A549 (cell line): ENCODE measurements around the gene PRKCSH. TPM values are rescaled to one million over a fixed set of nuclear protein-coding genes. Genes with fewer than 3 reads are reported as not detected.

Experiments
- ATAC-seq, 2 experiments: fragments of 200-7000 bp in 1 of 2; fragments of >200 bp in 1 of 2; cut with Nextera tagmentation in 1 of 2; cut with Tn5 transposase in 1 of 2; 3 replicates each; pipeline versions ENCODE4 v1.8.0 to v1.9.1; 2018 to 2020; ENCODE audit warnings: mild to moderate bottlenecking in 1 of 2, moderate library complexity in 1 of 2
- CTCF ChIA-PET: fragments of 300-600 bp; sonication (Branson Sonifier 250); formaldehyde crosslinking; extraction: SDS; loops from one replicate; lab custom pipeline; 2021; ENCODE audit warnings: antibody characterized with exemption, inconsistent platforms; lab: Yijun Ruan, JAX
- POLR2A ChIA-PET: fragments of 350-600 bp; formaldehyde crosslinking; extraction: SDS; loops from one replicate; lab custom pipeline; 2021; ENCODE audit warnings: antibody characterized with exemption, inconsistent platforms; lab: Yijun Ruan, JAX
- DNase-seq, 2 experiments: peaks; one replicate each; pipeline versions ENCODE4 v3.0.0 to v3.0.0-alpha.2; 2011 to 2016; ENCODE audit warnings: low read depth in 1 of 2, low spot score in 1 of 2
- FAIRE-seq: peaks from 2 replicates; lab custom pipeline; 2011; peaks lifted over from hg19 to GRCh38; lab: Jason Lieb, UNC
- H3K27ac ChIP-seq, 2 experiments: fragments of >200 bp; sonication (Bioruptor Twin); formaldehyde crosslinking; 3 replicates each; pipeline ENCODE4 v1.5.1; 2016 to 2017
- H3K4me1 ChIP-seq: fragments of >200 bp; sonication (Bioruptor Twin); formaldehyde crosslinking; 3 replicates; pipeline ENCODE4 v1.6.1; 2016
- H3K4me2 ChIP-seq: fragments of >200 bp; sonication (Bioruptor Twin); formaldehyde crosslinking; 3 replicates; pipeline ENCODE4 v1.6.1; 2016
- H3K4me3 ChIP-seq: fragments of >200 bp; sonication (Bioruptor Twin); formaldehyde crosslinking; 3 replicates; pipeline ENCODE4 v1.5.1; 2016
- H3K9me3 ChIP-seq: fragments of >200 bp; sonication (Bioruptor Twin); formaldehyde crosslinking; 3 replicates; pipeline ENCODE4 v1.6.1; 2016
- BHLHE40 ChIP-seq: IDR thresholded peaks from 2 replicates; pipeline ENCODE4 v1.6.1; 2012; ENCODE audit warnings: low read depth, low read length, inconsistent platforms
- CEBPB ChIP-seq, 2 experiments: fragments of >200 bp in 1 of 2; sonication (Bioruptor Twin) in 1 of 2; formaldehyde crosslinking in 1 of 2; IDR thresholded peaks; 2 replicates each; pipeline ENCODE4 v1.6.1; 2012 to 2016
- CHD2 ChIP-seq: fragments of 150-350 bp; IDR thresholded peaks from 2 replicates; pipeline ENCODE4 v1.6.1; 2014; ENCODE audit warnings: low read length; ENCODE audit not compliant: partially characterized antibody
- CHD4 ChIP-seq: fragments of 200-600 bp; sonication (generic); IDR thresholded peaks from 2 replicates; pipeline ENCODE4 v1.6.1; 2016; ENCODE audit warnings: antibody characterized with exemption, mild to moderate bottlenecking, borderline replicate concordance
- EHMT2 ChIP-seq: fragments of 200-600 bp; sonication (generic); IDR thresholded peaks from 2 replicates; pipeline ENCODE4 v1.6.1; 2016; ENCODE audit warnings: antibody characterized with exemption, low read depth, mild to moderate bottlenecking, moderate library complexity
- ESRRA ChIP-seq: fragments of 150-350 bp; IDR thresholded peaks from 2 replicates; pipeline ENCODE4 v1.6.1; 2014; ENCODE audit warnings: mild to moderate bottlenecking, low read length, borderline replicate concordance
- FOXS1 ChIP-seq: fragments of 250-450 bp; sonication (Bioruptor Pico); IDR thresholded peaks from 2 replicates; pipeline ENCODE4 v1.5.0; 2020; ENCODE audit warnings: mild to moderate bottlenecking, moderate library complexity
- GATA3 ChIP-seq: IDR thresholded peaks from 2 replicates; pipeline ENCODE4 v1.6.1; 2012; ENCODE audit warnings: borderline replicate concordance
- JUN ChIP-seq, 2 experiments: fragments of >200 bp; sonication (Bioruptor Twin); formaldehyde crosslinking; IDR thresholded peaks; 2 replicates in 1 of 2; 3 replicates in 1 of 2; pipeline ENCODE4 v1.6.1; 2016 to 2017
- JUNB ChIP-seq: fragments of >200 bp; sonication (Bioruptor Twin); formaldehyde crosslinking; IDR thresholded peaks from 2 replicates; pipeline ENCODE4 v1.6.1; 2016
- NPAS2 ChIP-seq: fragments of 250-450 bp; sonication (Bioruptor Pico); IDR thresholded peaks from 2 replicates; pipeline ENCODE4 v1.8.0; 2022; ENCODE audit warnings: mild to moderate bottlenecking, moderate library complexity, borderline replicate concordance
- POLR2AphosphoS2 ChIP-seq: conservative IDR thresholded peaks from 2 replicates; pipeline ENCODE4 v1.6.1; 2012; ENCODE audit warnings: low read length, improper control_type of control experiment, inconsistent platforms
- RARB ChIP-seq: fragments of 250-450 bp; sonication (Bioruptor Pico); IDR thresholded peaks from 2 replicates; pipeline ENCODE4 v1.8.0; 2021; ENCODE audit warnings: mild to moderate bottlenecking, moderate library complexity
- RCOR1 ChIP-seq: fragments of 150-350 bp; IDR thresholded peaks from 2 replicates; pipeline ENCODE4 v1.6.1; 2014; ENCODE audit warnings: antibody characterized with exemption, low read length, low read depth
- REST ChIP-seq: fragments of 200-600 bp; sonication (generic); IDR thresholded peaks from 2 replicates; pipeline ENCODE4 v1.6.1; 2016; ENCODE audit warnings: antibody characterized with exemption, mild to moderate bottlenecking, moderate library complexity
- RFX5 ChIP-seq: fragments of 450-650 bp; IDR thresholded peaks from 2 replicates; pipeline ENCODE4 v1.7.1; 2014; ENCODE audit warnings: antibody characterized with exemption, mild to moderate bottlenecking, moderate library complexity
- SMC3 ChIP-seq: fragments of >200 bp; sonication (Bioruptor Twin); formaldehyde crosslinking; IDR thresholded peaks from 3 replicates; pipeline ENCODE4 v1.6.1; 2018; ENCODE audit warnings: inconsistent platforms
- USF2 ChIP-seq: fragments of 450-650 bp; IDR thresholded peaks from 2 replicates; pipeline ENCODE4 v1.6.1; 2014; ENCODE audit warnings: antibody characterized with exemption
- ZFP36 ChIP-seq: fragments of 450-650 bp; IDR thresholded peaks from 2 replicates; pipeline ENCODE4 v1.6.1; 2014; ENCODE audit warnings: borderline replicate concordance; ENCODE audit not compliant: partially characterized antibody
- ZNF302 ChIP-seq: fragments of 250-450 bp; sonication (Bioruptor Pico); IDR thresholded peaks from 2 replicates; pipeline ENCODE4 v1.9.0; 2021; ENCODE audit warnings: inconsistent platforms, mild to moderate bottlenecking, moderate library complexity
- ZSCAN20 ChIP-seq: fragments of 250-450 bp; sonication (Bioruptor Pico); IDR thresholded peaks from 2 replicates; pipeline ENCODE4 v1.8.0; 2022; ENCODE audit warnings: mild to moderate bottlenecking, moderate library complexity
- WGBS: methylation state at CpG from one replicate; pipeline ENCODE4 v1.1.6; 2017; ENCODE audit errors: missing lambda C conversion rate; 5-methylcytosine and 5-hydroxymethylcytosine counted together
- polyA plus RNA-seq, 4 experiments: library from polyadenylated mRNA; depleted of rRNA in 3 of 4; stranded (reverse); fragments of >200 nt; fragmentation: RNase III in 1 of 4; extraction: RNeasy Plus Mini Kit Qiagen cat#74134 plus additional on column Dnase treatment in 1 of 4; gene quantifications; 2 replicates in 3 of 4; 3 replicates in 1 of 4; pipeline ENCODE4 v1.2.3, GENCODE V29; 2011 to 2017
- TF ChIP-seq, protein P1 (sequence below): IDR thresholded peaks from 2 replicates; pipeline ENCODE4 v1.6.1; 2012; ENCODE audit warnings: low read depth, borderline replicate concordance
- TF ChIP-seq, protein P2 (sequence below): fragments of 250-450 bp; sonication (Bioruptor Pico); IDR thresholded peaks from 2 replicates; pipeline ENCODE4 v1.5.0; 2021; ENCODE audit warnings: mild to moderate bottlenecking, moderate library complexity, borderline replicate concordance
- TF ChIP-seq, protein P3 (sequence below): fragments of 250-450 bp; sonication (Bioruptor Pico); IDR thresholded peaks from 2 replicates; pipeline ENCODE4 v1.5.0; 2020; ENCODE audit warnings: low read depth, mild to moderate bottlenecking, moderate library complexity

Gene PRKCSH
- polyA plus RNA-seq, 2 of the 4 experiments (the other 2 are of a cell fraction) = 75.0 to 215 TPM

DNA sequence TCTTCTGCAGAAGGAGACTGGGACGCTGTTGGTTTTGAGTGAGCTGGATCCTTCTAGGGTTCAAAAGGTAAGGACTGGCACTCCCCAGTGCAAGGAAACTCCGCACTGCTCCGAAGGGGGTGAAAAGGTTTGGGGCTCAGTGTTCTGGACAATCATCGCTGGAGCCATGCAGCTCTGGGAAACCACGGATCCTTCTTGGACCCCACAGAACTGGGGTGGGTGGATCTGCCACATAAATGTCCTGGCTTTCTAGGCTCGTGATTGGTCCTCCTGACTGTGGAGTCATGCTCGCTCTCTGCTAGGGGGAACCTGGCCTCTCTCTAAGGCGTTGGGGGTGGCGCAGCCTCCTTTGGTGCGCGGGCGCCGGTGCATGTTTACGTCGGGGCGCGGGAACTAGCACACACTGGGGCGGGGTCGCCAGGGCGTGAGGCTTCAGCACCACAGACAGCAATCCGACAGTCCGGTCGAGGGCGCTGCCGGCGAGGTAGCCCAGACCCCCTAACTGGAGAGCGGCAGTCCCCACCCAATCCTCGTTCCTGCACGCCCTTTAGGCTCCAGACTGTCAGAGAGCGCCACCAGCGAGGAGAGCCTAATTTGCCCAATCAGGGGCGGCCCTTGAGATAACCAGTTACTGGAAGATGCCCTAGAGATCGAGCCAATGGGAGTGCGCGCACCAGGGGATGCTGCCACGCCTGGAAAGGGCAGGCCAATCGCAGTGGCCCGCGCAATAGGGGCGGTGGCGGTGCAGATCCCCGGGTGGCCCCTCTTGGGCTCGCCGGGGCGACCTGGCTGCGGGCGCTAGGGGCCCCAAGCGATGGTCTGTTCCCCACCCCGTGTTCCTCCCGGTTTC, 46.3 kb downstream of the PRKCSH start:
- H3K9me3 ChIP-seq = no peaks in the 10 kb centered on the region
- H3K27ac ChIP-seq = peak overlapping the region; percentile 81 to 91
- TF ChIP-seq REST (peak; percentile 80), RFX5 (no peak)
- TF ChIP-seq, protein P1, sequence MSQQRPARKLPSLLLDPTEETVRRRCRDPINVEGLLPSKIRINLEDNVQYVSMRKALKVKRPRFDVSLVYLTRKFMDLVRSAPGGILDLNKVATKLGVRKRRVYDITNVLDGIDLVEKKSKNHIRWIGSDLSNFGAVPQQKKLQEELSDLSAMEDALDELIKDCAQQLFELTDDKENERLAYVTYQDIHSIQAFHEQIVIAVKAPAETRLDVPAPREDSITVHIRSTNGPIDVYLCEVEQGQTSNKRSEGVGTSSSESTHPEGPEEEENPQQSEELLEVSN = 0 out of 2 replicates have a peak, but pooled peaks have one; percentile 63
- peak overlapping the region; percentile 97 for H3K4me2 ChIP-seq
- FAIRE-seq = no peak
- ChIA-PET CTCF (interaction anchor here (0.5 to 3.6 kb wide), 62 partner anchors 9 to 448 kb away, joined by 3 to 50 read pairs (median 4); partner anchors contain the start of genes EPOR, ODAD3, SWSAP1 and TSPAN16), POLR2A (interaction anchor here (1.0 to 1.6 kb wide), 4 partner anchors 99 to 141 kb away, joined by 3 to 10 read pairs (median 6); partner anchors contain the start of gene SWSAP1)
- WGBS = 47% methylated on average over 5 of the region's 50 CpGs
- ATAC-seq = peak; percentile 83 to 93
- peak overlapping the region; percentile 64 for H3K4me3 ChIP-seq
- H3K4me1 ChIP-seq = 0 out of 3 replicates have a peak, but pooled peaks cover 3% of the 10 kb centered on the region
- DNase-seq = peak; percentile 76 to 90

DNA sequence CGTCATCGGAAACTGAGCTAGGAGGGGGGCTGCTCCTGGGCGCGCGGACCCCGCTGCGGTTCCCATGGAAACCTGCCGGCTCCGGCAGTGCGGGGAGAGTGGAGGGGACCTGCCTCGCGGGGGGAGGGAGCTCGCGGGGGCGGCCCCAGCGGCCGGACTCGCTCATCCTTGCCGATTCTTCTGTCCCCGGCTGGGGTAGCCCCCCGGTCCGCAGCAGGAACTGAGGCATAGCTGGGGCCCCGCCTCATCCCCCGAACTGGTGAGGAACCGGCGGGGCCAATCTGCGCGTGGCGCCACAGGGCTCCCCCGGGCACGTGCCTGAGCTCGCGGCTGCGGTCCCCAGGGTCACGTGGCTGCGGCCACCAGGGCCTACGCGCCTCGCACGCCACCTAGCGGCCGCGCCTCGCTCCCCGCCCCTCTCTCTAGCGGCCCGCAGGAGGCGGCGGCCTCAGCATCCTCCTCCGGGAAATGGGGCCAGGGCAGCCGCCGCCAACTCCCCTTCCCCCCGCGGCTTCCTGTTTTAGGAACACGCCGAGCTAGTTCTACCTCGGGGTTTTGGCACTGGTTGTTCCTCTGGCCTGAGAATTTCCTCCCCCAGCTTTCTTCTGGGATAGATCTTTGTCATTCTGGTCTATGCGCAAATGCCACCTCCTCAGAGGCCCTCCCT, 47.1 kb downstream of the PRKCSH start:
- 0 out of 3 replicates have a peak, but pooled peaks cover 3% of the 10 kb centered on the region for H3K4me1 ChIP-seq
- H3K4me2 ChIP-seq = peak overlapping the region; percentile 97
- WGBS = 12% methylated on average over 8 of the region's 58 CpGs
- peak; percentile 69 to 86 for ATAC-seq
- peak; percentile 75 to 84 for DNase-seq
- H3K4me3 ChIP-seq = peak overlapping the region; percentile 64
- no peak for FAIRE-seq
- H3K27ac ChIP-seq = peak overlapping the region; percentile 81 to 91
- POLR2A ChIA-PET = interaction anchor here (1.0 to 1.6 kb wide), 4 partner anchors 100 to 142 kb away, joined by 3 to 10 read pairs (median 6); partner anchors contain the start of gene SWSAP1
- CTCF ChIA-PET = interaction anchor here (0.5 to 3.6 kb wide), 65 partner anchors 8 to 449 kb away, joined by 3 to 50 read pairs (median 4); partner anchors contain the start of genes EPOR, ODAD3, SWSAP1 and TSPAN16
- no peaks in the 10 kb centered on the region for H3K9me3 ChIP-seq
- TF ChIP-seq ZSCAN20 = no peak
- no peak for TF ChIP-seq JUNB
- no peak for TF ChIP-seq CEBPB (IDR thresholded peaks at IDR 0.05)
- TF ChIP-seq SMC3 = peak; percentile 75
- TF ChIP-seq EHMT2 = no peak
- peak; percentile 93 for TF ChIP-seq USF2
- no peak; the same call in 1 of the 2 replicates for TF ChIP-seq RCOR1
- no peak for TF ChIP-seq FOXS1
- TF ChIP-seq, protein P2, sequence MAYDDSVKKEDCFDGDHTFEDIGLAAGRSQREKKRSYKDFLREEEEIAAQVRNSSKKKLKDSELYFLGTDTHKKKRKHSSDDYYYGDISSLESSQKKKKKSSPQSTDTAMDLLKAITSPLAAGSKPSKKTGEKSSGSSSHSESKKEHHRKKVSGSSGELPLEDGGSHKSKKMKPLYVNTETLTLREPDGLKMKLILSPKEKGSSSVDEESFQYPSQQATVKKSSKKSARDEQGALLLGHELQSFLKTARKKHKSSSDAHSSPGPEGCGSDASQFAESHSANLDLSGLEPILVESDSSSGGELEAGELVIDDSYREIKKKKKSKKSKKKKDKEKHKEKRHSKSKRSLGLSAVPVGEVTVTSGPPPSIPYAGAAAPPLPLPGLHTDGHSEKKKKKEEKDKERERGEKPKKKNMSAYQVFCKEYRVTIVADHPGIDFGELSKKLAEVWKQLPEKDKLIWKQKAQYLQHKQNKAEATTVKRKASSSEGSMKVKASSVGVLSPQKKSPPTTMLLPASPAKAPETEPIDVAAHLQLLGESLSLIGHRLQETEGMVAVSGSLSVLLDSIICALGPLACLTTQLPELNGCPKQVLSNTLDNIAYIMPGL (CRISPR knock-in tag) = no peak
- peak in 1 of 2 experiments; percentile 72; a peak in 3 of 5 replicates for TF ChIP-seq JUN (IDR thresholded peaks at IDR 0.05)
- no peak for TF ChIP-seq CHD2
- TF ChIP-seq CHD4 = no peak
- no peak for TF ChIP-seq ZNF302 (CRISPR knock-in tag)
- TF ChIP-seq NPAS2 (CRISPR knock-in tag) = peak; percentile 98
- TF ChIP-seq RARB = no peak
- peak; percentile 97 for TF ChIP-seq BHLHE40
- TF ChIP-seq, protein P1 = peak; percentile 95
- TF ChIP-seq GATA3 = no peak; the same call in 1 of the 2 replicates
- TF ChIP-seq, protein P3, sequence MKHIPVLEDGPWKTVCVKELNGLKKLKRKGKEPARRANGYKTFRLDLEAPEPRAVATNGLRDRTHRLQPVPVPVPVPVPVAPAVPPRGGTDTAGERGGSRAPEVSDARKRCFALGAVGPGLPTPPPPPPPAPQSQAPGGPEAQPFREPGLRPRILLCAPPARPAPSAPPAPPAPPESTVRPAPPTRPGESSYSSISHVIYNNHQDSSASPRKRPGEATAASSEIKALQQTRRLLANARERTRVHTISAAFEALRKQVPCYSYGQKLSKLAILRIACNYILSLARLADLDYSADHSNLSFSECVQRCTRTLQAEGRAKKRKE = no peak; the same call in 1 of the 2 replicates
- TF ChIP-seq ZFP36 = peak; percentile 60
- no peak for TF ChIP-seq POLR2AphosphoS2
- no peak for TF ChIP-seq ESRRA
